Tibial nerve (tissue), 4 donors: ENCODE measurements around the gene TOR4A. TPM values are rescaled to one million over a fixed set of nuclear protein-coding genes. Genes with fewer than 3 reads are reported as not detected.

ENCODE experiments used
- DNase-seq, 2 donors: peaks; one replicate each; pipeline ENCODE4 v3.0.0-alpha.2; 2019; ENCODE audit warnings: low spot score in 2 of 2
- H3K27ac ChIP-seq, 4 donors: fragments of 200-600 bp; sonication (generic) in 3 of 4; one replicate each; pipeline ENCODE4 v1.5.1; 2017 to 2019; ENCODE audit warnings: mild to moderate bottlenecking in 1 of 4
- H3K27me3 ChIP-seq, 2 donors: fragments of 200-600 bp; sonication (generic) in 1 of 2; one replicate each; pipeline versions ENCODE4 v1.5.1 to v1.6.0; 2017 to 2019
- H3K36me3 ChIP-seq, 3 donors: fragments of 200-600 bp; sonication (generic); one replicate each; pipeline ENCODE4 v1.5.1; 2018 to 2019
- H3K4me1 ChIP-seq, 4 donors: fragments of 200-600 bp; sonication (generic) in 3 of 4; one replicate each; pipeline ENCODE4 v1.5.1; 2017 to 2019
- H3K4me3 ChIP-seq, 4 donors: fragments of 200-600 bp; sonication (generic) in 3 of 4; one replicate each; pipeline ENCODE4 v1.5.1; 2017 to 2019; ENCODE audit warnings: mild to moderate bottlenecking in 1 of 4, moderate library complexity in 1 of 4
- H3K9me3 ChIP-seq, 4 donors: fragments of 200-600 bp; sonication (generic) in 3 of 4; one replicate each; pipeline ENCODE4 v1.5.1; 2017 to 2019
- EP300 ChIP-seq, 2 donors: sonication (generic); formaldehyde crosslinking; IDR thresholded peaks; one replicate each; pipeline ENCODE4 v1.6.1; 2017; ENCODE audit warnings: antibody characterized with exemption in 2 of 2, mild to moderate bottlenecking in 1 of 2
- POLR2A ChIP-seq, 2 donors: fragments of 450-650 bp; IDR thresholded peaks; one replicate each; pipeline ENCODE4 v1.6.1; 2017; ENCODE audit warnings: antibody characterized with exemption in 2 of 2, mild to moderate bottlenecking in 2 of 2, moderate library complexity in 2 of 2
- WGBS, 2 donors: methylation state at CpG; one replicate each; pipeline ENCODE4 v1.1.5; 2018; 5-methylcytosine and 5-hydroxymethylcytosine counted together
- total RNA-seq, 4 donors: library from RNA; depleted of rRNA; stranded (reverse); fragments of >200 nt; gene quantifications; one replicate each; pipeline ENCODE4 v1.1.0, GENCODE V29; 2016
- TF ChIP-seq, protein P1 (sequence below), 5 experiments: fragments of 200-600 bp in 3 of 5; fragments of 450-650 bp in 2 of 5; sonication (generic) in 3 of 5; IDR thresholded peaks; one replicate each; pipeline ENCODE4 v1.5.1; 2016 to 2019; ENCODE audit warnings: antibody characterized with exemption in 5 of 5, mild to moderate bottlenecking in 3 of 5, moderate library complexity in 2 of 5

Gene TOR4A
- total RNA-seq, 4 donors from 2014 or later, result 3.3 to 11.4 (median 4.3) TPM

DNA sequence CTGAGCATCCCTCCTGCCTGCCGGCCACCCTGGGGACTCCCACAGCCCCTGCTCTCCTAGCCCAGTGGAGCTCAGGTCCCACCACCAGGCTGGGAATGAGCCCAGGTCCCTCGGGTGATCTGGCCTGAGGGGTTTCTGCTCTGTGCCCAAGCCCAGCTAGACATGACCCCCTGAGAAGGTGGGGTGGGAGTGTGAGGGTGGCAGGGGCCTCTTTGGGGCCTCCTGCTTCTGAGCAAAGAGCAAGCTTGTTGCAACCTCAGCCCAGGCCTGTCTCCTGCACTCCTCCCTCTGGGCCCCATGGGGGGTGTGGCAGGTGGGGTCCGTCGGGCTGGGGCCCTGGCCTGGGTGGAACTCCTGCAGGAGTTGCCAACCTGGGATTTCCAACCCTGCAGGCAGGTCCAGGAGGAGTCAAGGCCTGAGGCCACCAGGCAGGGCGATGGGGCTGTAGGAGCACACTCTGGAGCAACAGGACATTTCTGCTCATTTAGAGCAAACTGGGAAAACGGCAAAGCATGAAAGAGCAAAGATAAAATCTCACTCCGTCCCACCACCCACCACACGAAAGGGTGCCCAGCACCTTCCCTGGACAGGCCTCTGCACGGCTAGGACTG lies 35.9 kb downstream of the TOR4A start:
- DNase-seq, result no peak
- 67 to 69% methylated on average over 7 to 8 of the region's 9 CpGs for WGBS, 2 donors
- no peak for TF ChIP-seq POLR2A (IDR thresholded peaks at IDR 0.05)
- TF ChIP-seq, protein P1, sequence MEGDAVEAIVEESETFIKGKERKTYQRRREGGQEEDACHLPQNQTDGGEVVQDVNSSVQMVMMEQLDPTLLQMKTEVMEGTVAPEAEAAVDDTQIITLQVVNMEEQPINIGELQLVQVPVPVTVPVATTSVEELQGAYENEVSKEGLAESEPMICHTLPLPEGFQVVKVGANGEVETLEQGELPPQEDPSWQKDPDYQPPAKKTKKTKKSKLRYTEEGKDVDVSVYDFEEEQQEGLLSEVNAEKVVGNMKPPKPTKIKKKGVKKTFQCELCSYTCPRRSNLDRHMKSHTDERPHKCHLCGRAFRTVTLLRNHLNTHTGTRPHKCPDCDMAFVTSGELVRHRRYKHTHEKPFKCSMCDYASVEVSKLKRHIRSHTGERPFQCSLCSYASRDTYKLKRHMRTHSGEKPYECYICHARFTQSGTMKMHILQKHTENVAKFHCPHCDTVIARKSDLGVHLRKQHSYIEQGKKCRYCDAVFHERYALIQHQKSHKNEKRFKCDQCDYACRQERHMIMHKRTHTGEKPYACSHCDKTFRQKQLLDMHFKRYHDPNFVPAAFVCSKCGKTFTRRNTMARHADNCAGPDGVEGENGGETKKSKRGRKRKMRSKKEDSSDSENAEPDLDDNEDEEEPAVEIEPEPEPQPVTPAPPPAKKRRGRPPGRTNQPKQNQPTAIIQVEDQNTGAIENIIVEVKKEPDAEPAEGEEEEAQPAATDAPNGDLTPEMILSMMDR (IDR thresholded peaks at IDR 0.05), result no peak
- TF ChIP-seq EP300 (IDR thresholded peaks at IDR 0.05), result no peak
- Histone ChIP-seq H3K4me1 (peaks cover 0 to 29% (median 22%) of the 10 kb centered on the region in 4 donors), H3K27ac (peak overlapping the region in 1 of 4 donors; percentile 60), H3K4me3 (no peak overlapping the region), H3K36me3 (no peaks in the 10 kb centered on the region), H3K27me3 (peaks cover 0 to 36% of the 10 kb centered on the region in 2 donors), H3K9me3 (no peaks in the 10 kb centered on the region)

DNA sequence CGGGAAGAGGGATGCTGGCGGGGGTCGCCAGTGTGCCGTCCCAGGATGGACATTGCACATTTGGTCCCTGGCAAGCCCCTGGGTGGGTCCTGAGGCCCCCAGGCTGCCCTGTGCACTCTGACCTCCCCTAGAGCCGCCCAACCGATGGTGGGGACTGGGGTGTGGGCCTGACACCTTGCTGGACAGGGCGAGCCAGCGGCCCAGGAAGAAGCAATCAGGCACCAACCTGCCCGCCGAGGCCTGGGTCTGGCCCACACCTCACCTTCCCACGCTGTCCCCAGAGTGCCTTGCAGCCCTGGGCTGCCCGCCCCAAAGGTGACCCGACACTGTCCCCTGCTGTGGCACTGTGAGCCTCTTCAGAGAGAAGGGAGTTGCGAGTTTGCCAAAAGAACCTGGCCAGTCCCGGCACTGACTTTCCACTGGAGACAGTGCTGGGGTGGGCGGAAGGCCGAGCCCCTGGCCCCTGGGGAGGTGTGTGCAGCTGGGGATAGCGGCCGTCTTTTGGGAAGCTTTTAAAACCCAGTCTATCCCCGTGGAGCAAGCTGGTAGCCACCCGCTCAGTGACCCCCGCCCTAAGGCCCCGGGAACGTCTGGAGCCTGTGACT lies 36.5 kb downstream of the TOR4A start:
- peaks cover 0 to 36% of the 10 kb centered on the region in 2 donors for H3K27me3 ChIP-seq
- 74 to 75% methylated on average over 17 to 24 of the region's 24 CpGs for WGBS, 2 donors
- DNase-seq, result no peak
- H3K27ac ChIP-seq, result peak overlapping the region in 1 of 4 donors; percentile 60
- TF ChIP-seq EP300 (IDR thresholded peaks at IDR 0.05) (no peak), POLR2A (IDR thresholded peaks at IDR 0.05) (no peak)
- TF ChIP-seq, protein P1 (IDR thresholded peaks at IDR 0.05), result peak in 1 of 5 experiments; percentile 36
- H3K4me3 ChIP-seq, result no peak overlapping the region
- no peaks in the 10 kb centered on the region for H3K9me3 ChIP-seq
- H3K36me3 ChIP-seq, result peaks cover 0 to 3% (median 0%) of the 10 kb centered on the region in 3 donors
- peaks cover 0 to 32% (median 22%) of the 10 kb centered on the region in 4 donors for H3K4me1 ChIP-seq

DNA sequence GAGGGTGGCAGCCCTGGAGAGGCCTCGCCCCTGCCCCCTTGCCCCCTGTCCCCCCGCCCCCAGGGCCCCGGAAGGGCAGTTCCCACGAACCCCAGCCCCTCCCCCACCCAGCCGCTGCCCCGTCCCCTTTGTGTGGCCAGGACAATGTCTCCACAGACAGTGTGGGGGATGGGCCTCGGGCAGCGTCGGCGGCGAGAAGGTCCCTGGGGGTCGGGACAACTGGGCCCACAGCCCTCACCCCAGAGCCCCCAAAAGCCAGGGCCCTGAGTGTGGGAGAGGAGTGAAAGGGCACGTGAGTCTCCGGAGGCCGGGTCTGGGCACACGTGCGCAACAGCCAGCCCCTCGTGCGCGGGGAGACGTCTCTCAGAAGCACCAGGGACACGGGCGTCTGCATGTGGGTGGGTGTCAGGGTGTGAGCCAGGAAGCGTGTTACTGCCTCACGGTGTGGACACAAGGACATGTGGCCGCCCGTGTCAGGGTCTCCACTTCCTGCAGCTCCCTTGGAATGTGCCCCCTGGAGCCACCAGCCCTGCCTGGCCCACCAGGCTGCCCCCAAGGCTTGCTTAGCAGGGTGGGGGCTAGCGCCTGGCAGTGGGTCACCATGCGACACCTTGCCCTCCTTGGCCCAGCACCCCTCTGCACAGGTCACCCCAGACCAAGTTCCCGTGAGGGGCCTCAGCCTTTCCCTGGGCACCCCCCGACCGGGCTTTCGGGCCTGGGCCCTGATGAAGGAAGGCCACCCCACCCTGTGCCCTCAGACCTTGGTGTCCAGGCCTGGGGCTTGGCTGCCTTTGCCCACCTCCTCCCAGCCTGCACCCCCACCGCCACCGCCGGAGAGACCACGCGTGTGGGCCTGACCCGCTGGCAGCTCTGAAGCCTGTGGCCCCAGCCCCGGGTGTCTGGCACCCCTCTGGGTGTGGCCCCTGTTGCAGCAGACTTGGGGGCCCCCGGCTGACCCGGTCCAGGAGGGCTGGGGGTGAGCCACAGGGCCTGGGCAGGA lies 37.3 kb downstream of the TOR4A start:
- Histone ChIP-seq H3K36me3 (peaks cover 0 to 11% (median 0%) of the 10 kb centered on the region in 3 donors), H3K4me3 (no peak overlapping the region), H3K27me3 (peaks cover 0 to 36% of the 10 kb centered on the region in 2 donors), H3K4me1 (peaks cover 0 to 40% (median 22%) of the 10 kb centered on the region in 4 donors), H3K27ac (peak overlapping the region in 3 of 4 donors; percentile 8 to 60 (median 43)), H3K9me3 (no peaks in the 10 kb centered on the region)
- no peak for DNase-seq
- no peak for TF ChIP-seq POLR2A (IDR thresholded peaks at IDR 0.05)
- no peak for TF ChIP-seq EP300 (IDR thresholded peaks at IDR 0.05)
- TF ChIP-seq, protein P1 (IDR thresholded peaks at IDR 0.05), result no peak
- WGBS, 2 donors, result 41 to 60% methylated on average over 12 to 42 of the region's 42 CpGs

DNA sequence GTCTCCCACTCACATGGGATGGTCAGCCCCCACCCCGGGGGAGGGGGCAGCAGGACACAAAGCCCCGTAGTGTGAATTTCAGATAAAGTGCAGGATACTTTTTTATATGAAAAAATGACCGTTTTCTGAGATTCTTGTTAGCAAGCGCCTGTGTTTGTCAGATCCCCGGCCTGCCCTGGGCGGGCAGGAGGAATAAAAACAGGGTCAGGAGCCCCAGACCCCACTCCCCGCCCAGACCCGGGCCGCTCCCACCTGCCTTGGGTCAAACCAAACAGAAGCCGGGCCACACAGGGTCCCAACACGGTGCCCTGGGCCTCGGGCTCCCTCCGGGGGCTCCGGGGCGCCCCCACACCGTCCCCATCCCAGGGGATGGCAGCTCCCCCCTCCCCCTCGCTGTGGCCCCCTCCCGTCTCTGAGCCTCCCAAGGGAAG lies 38.1 kb downstream of the TOR4A start:
- Histone ChIP-seq H3K36me3 (peaks cover 0 to 17% (median 0%) of the 10 kb centered on the region in 3 donors), H3K27me3 (peaks cover 0 to 36% of the 10 kb centered on the region in 2 donors), H3K4me3 (peak overlapping the region in 1 of 4 donors; percentile 36), H3K9me3 (no peaks in the 10 kb centered on the region), H3K4me1 (peaks cover 0 to 46% (median 22%) of the 10 kb centered on the region in 4 donors), H3K27ac (peak overlapping the region in 3 of 4 donors; percentile 8 to 60 (median 43))
- TF ChIP-seq, protein P1 (IDR thresholded peaks at IDR 0.05), result no peak
- no peak for TF ChIP-seq POLR2A (IDR thresholded peaks at IDR 0.05)
- TF ChIP-seq EP300 (IDR thresholded peaks at IDR 0.05), result no peak
- 10 to 16% methylated on average over 9 to 18 of the region's 18 CpGs for WGBS, 2 donors
- no peak for DNase-seq
